ENCODE measurements around the gene TMEM53. TPM values are rescaled to one million over a fixed set of nuclear protein-coding genes. Genes with fewer than 3 reads are reported as not detected.
A peak's percentile ranks its signal among the peaks of the same experiment; 100 is the strongest.

Gene TMEM53
- total and polyA plus RNA-seq, 8 donors: 2.6 to 10.4 (median 4.5) TPM

DNA sequence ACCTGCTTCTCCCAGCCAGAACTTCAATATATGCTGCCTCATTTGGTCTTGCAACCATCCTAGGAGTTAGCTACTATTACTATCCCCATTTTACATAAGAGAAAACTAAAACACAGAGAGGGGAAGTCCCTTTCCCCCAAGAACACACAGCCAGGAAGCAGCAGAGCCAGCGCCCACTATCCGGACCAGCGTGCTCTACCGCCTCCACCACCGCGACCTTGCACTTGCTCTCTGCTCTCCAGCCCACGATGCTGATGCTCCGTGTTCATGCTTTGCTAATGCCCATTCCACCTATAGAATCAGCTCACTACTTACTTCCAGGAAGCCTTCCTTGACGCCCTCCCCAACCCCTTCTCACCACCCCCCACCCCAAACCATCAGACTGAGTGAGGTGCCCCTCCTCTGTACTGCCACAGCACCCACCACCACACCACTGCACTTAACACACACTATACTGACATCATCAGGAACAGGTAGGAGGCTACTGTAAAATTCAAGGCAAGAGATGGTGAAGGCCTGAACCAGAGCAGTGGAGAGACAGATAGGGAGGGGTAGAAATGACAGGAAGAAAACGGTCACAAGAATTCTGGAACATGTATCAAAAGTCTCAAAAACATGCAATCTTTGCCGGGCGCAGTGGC lies 9.4 kb downstream of the TMEM53 start:
- no peaks in the 10 kb centered on the region for H3K27me3 ChIP-seq
- H3K9me3 ChIP-seq: no peaks in the 10 kb centered on the region
- FAIRE-seq (no peak), DNase-seq (peak in 1 of 6 donors; percentile 20), ATAC-seq (no peak)
- TF ChIP-seq, protein P1, sequence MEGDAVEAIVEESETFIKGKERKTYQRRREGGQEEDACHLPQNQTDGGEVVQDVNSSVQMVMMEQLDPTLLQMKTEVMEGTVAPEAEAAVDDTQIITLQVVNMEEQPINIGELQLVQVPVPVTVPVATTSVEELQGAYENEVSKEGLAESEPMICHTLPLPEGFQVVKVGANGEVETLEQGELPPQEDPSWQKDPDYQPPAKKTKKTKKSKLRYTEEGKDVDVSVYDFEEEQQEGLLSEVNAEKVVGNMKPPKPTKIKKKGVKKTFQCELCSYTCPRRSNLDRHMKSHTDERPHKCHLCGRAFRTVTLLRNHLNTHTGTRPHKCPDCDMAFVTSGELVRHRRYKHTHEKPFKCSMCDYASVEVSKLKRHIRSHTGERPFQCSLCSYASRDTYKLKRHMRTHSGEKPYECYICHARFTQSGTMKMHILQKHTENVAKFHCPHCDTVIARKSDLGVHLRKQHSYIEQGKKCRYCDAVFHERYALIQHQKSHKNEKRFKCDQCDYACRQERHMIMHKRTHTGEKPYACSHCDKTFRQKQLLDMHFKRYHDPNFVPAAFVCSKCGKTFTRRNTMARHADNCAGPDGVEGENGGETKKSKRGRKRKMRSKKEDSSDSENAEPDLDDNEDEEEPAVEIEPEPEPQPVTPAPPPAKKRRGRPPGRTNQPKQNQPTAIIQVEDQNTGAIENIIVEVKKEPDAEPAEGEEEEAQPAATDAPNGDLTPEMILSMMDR (IDR thresholded peaks at IDR 0.05): no peak
- H3K36me3 ChIP-seq: no peaks in the 10 kb centered on the region
- WGBS, 2 donors: 83 to 90% methylated on average over 12 of the region's 12 CpGs
- H3K4me3 ChIP-seq: no peak overlapping the region
- intact Hi-C loops (cut with DNase I): no loop called here
- H3K4me1 ChIP-seq: peaks cover 0 to 24% (median 4%) of the 10 kb centered on the region in 3 donors
- H3K27ac ChIP-seq: no peak overlapping the region

DNA sequence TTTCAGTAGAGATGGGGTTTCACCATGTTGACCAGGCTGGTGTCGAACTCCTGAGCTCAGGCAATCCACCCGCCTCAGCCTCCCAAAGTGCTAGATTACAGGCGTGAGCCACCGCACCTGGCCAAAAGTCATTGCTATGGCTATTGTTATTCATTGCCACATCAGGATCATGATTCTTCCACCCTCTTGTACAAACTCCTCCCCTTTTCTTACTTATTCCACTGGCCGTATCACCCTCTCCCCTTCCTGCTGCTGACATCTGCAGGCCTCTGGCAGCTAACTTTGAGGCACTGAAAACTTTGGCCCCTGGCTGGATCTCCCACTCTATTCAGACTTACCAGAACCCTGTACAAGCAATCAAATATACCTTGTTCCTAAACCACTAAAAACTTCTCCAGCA lies 10.9 kb downstream of the TMEM53 start:
- H3K36me3 ChIP-seq: no peaks in the 10 kb centered on the region
- ATAC-seq (no peak), FAIRE-seq (no peak), DNase-seq (peak in 1 of 6 donors; percentile 37)
- no peaks in the 10 kb centered on the region for H3K9me3 ChIP-seq
- TF ChIP-seq, protein P1 (IDR thresholded peaks at IDR 0.05): no peak
- no peak overlapping the region for H3K4me3 ChIP-seq
- intact Hi-C loops (cut with DNase I): no loop called here
- H3K27me3 ChIP-seq: no peaks in the 10 kb centered on the region
- WGBS, 2 donors: 96 to 99% methylated on average over 5 of the region's 5 CpGs
- H3K27ac ChIP-seq: no peak overlapping the region
- H3K4me1 ChIP-seq: peaks cover 0 to 25% (median 9%) of the 10 kb centered on the region in 3 donors

DNA sequence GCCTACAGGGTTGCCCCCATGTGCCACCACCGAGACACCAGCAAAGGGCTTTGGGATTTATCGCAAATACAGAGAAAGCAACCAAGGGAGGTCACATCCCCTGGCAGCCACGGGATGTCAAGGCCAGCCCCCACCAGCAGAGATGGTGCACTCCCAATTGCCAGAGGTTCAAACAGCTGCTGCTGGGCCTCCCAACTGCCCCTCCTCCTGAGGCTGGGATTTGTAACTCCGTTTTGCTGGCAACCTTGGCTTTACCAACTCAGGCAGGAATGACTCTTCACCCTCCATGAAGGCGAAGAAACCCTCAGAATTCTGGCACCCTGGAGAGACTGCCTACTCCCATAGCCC lies 11.6 kb downstream of the TMEM53 start:
- Histone ChIP-seq H3K27me3 (no peaks in the 10 kb centered on the region), H3K36me3 (no peaks in the 10 kb centered on the region), H3K27ac (peak overlapping the region in 1 of 4 donors; percentile 43), H3K4me3 (no peak overlapping the region), H3K4me1 (peaks cover 0 to 25% (median 9%) of the 10 kb centered on the region in 3 donors), H3K9me3 (no peaks in the 10 kb centered on the region)
- DNase-seq (no peak), FAIRE-seq (no peak), ATAC-seq (no peak)
- WGBS, 2 donors: 65 to 75% methylated on average over 5 of the region's 5 CpGs
- TF ChIP-seq, protein P1 (IDR thresholded peaks at IDR 0.05): no peak
- intact Hi-C loops (cut with DNase I): no loop called here

DNA sequence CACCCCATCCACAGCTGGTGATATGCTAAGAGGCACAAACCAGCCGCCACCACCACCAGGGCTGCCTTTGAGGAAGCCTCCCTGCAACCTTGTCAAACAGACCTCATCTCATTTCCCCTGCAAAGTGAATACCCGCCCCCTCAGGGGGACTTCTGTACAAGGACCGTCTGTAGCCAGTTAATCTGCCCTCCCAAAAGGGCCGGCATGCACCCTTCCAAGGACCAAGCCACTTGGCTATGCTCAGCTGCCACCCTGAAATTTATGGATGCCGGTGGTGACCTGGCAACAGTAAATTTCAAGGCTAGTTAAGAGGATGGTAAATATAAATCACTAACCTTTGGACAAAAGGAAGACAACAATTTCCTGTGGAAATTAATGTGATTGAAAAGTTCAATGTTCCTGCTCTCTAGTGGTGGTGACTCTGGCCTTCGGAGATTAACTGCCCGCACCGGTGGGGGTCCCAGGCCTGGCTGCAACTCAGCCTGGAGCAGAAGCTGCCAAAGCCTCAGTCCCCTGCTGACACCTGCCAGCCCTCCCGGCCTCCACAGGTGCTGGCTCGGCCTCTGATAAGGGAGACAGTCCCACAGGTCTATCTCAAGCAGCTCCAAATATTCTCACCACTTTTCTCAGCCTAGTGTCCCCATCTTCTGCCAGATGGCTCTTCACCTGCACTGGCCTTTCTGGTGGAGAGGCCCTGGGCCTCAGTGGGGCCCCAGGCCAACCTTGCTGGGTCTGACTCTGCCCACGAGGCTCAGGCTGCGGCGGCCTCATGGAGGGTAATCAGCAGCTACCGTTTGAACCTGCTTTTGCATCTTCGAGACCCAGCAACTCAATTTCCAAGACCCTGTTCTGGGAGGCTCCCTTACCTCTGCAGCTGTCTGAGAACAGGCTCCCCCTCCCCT lies 12.2 kb downstream of the TMEM53 start:
- H3K36me3 ChIP-seq: no peaks in the 10 kb centered on the region
- no peaks in the 10 kb centered on the region for H3K27me3 ChIP-seq
- 43 to 46% methylated on average over 15 of the region's 15 CpGs for WGBS, 2 donors
- H3K9me3 ChIP-seq: no peaks in the 10 kb centered on the region
- FAIRE-seq (no peak), ATAC-seq (peak in 3 of 4 donors; percentile 4 to 29 (median 6)), DNase-seq (no peak)
- no peak overlapping the region for H3K4me3 ChIP-seq
- peak overlapping the region in 3 of 4 donors; percentile 43 to 48 (median 48) for H3K27ac ChIP-seq
- TF ChIP-seq, protein P1 (IDR thresholded peaks at IDR 0.05): no peak
- H3K4me1 ChIP-seq: peaks cover 0 to 25% (median 9%) of the 10 kb centered on the region in 3 donors
- intact Hi-C loops (cut with DNase I): no loop called here
